HepG2 (cell line): ENCODE results near the gene QKI. TPM values are rescaled to one million over a fixed set of nuclear protein-coding genes. Genes with fewer than 3 reads are reported as not detected.

Experiments used
- ATAC-seq: fragments of 200-7000 bp; cut with Tn5 transposase; 3 replicates; pipeline ENCODE4 v1.9.1; 2020; ENCODE audit warnings: mild to moderate bottlenecking, moderate library complexity
- BruUV-seq: library from RNA; stranded (reverse); fragments of 400-500 nt; replicated peaks from 2 replicates; lab custom pipeline; 2021; lab: Mats Ljungman, UMichigan
- CTCF ChIA-PET: fragments of 300-600 bp; formaldehyde crosslinking; extraction: SDS; loops from one replicate; lab custom pipeline; 2021; ENCODE audit warnings: low total read pairs, inconsistent platforms, low intra/inter-chr PET ratio; lab: Yijun Ruan, JAX
- POLR2A ChIA-PET: fragments of 350-600 bp; sonication (Branson Sonifier 250); formaldehyde crosslinking; loops from one replicate; lab custom pipeline; 2020; ENCODE audit warnings: antibody characterized with exemption, inconsistent platforms; lab: Yijun Ruan, JAX
- DNase-seq: peaks from one replicate; pipeline ENCODE4 v3.0.0-alpha.2; 2015; ENCODE audit warnings: low spot score
- FAIRE-seq: peaks from 3 replicates; lab custom pipeline; 2011; peaks lifted over from hg19 to GRCh38; lab: Jason Lieb, UNC
- H2AFZ ChIP-seq: one replicate; pipeline ENCODE4 v1.6.1; 2011; ENCODE audit warnings: low read length, inconsistent platforms
- H3K27ac ChIP-seq: fragments of 300-600 bp; 3 replicates; pipeline ENCODE4 v1.8.0; 2011; ENCODE audit warnings: mixed run types, mild to moderate bottlenecking, mixed read lengths, low read length, inconsistent platforms; ENCODE audit not compliant: insufficient read depth; ENCODE audit errors: extremely low read length
- H3K27me3 ChIP-seq, 2 experiments: fragments of 200-600 bp in 1 of 2; 2 replicates in 1 of 2; 3 replicates in 1 of 2; pipeline versions ENCODE4 v1.6.0 to v1.8.0; 2011; ENCODE audit warnings: low read length in 2 of 2, mild to moderate bottlenecking in 2 of 2, moderate library complexity in 2 of 2, inconsistent platforms in 1 of 2; ENCODE audit not compliant: insufficient read depth in 2 of 2, control insufficient read depth in 1 of 2
- H3K36me3 ChIP-seq, 2 experiments: fragments of 200-600 bp in 1 of 2; replicated peaks in 1 of 2; 2 replicates in 1 of 2; 3 replicates in 1 of 2; pipeline versions ENCODE4 v1.5.1 to v1.8.0; 2011; ENCODE audit warnings: low read length in 2 of 2, inconsistent platforms in 1 of 2; ENCODE audit not compliant: insufficient read depth in 2 of 2, control insufficient read depth in 1 of 2
- H3K4me1 ChIP-seq: 2 replicates; pipeline ENCODE4 v1.5.1; 2012; ENCODE audit warnings: low read length, inconsistent platforms; ENCODE audit not compliant: insufficient read depth
- H3K4me2 ChIP-seq: 2 replicates; pipeline ENCODE4 v1.6.0; 2011; ENCODE audit warnings: low read depth, low read length, inconsistent platforms
- H3K4me3 ChIP-seq, 3 experiments: fragments of 200-600 bp in 1 of 3; sonication (generic), shearing (Covaris generic) in 1 of 3; replicated peaks in 1 of 3; 2 replicates each; pipeline ENCODE4 v1.5.1; 2011 to 2016; ENCODE audit warnings: low read length in 3 of 3, inconsistent platforms in 2 of 3, low read depth in 2 of 3, mild to moderate bottlenecking in 2 of 3, control low read depth in 1 of 3, mixed read lengths in 1 of 3; ENCODE audit not compliant: insufficient read depth in 1 of 3
- H3K79me2 ChIP-seq: one replicate; pipeline ENCODE4 v1.6.1; 2011; ENCODE audit warnings: low read length, inconsistent platforms; ENCODE audit not compliant: insufficient read depth
- H3K9ac ChIP-seq: 2 replicates; pipeline ENCODE4 v1.6.0; 2011; ENCODE audit warnings: mild to moderate bottlenecking, low read depth, low read length, inconsistent platforms; ENCODE audit not compliant: insufficient read depth
- H3K9me3 ChIP-seq: 2 replicates; pipeline ENCODE4 v1.5.1; 2012; ENCODE audit warnings: mild to moderate bottlenecking, low read length
- H4K20me1 ChIP-seq: 2 replicates; pipeline ENCODE4 v1.6.0; 2011; ENCODE audit warnings: inconsistent platforms, mild to moderate bottlenecking, low read length, moderate library complexity; ENCODE audit not compliant: insufficient read depth
- ELF1 ChIP-seq: sonication (generic); formaldehyde crosslinking; IDR thresholded peaks from 2 replicates; pipeline ENCODE4 v1.4.0; 2020; ENCODE audit warnings: missing genetic modification reagents
- IKZF1 ChIP-seq: fragments of 450-650 bp; IDR thresholded peaks from 2 replicates; pipeline ENCODE4 v1.7.1; 2016
- MAFK ChIP-seq, 2 experiments: IDR thresholded peaks in 1 of 2; conservative IDR thresholded peaks in 1 of 2; 2 replicates each; pipeline ENCODE4 v1.6.1; 2011; ENCODE audit warnings: improper control_type of control experiment in 2 of 2, low read length in 2 of 2
- MBNL3 ChIP-seq: fragments of 250-450 bp; sonication (Bioruptor Pico); conservative IDR thresholded peaks from 2 replicates; pipeline ENCODE4 v1.8.0; 2022; ENCODE audit warnings: mild to moderate bottlenecking, inconsistent platforms
- REPIN1 ChIP-seq: sonication (generic); formaldehyde crosslinking; IDR thresholded peaks from 2 replicates; pipeline ENCODE4 v1.8.0; 2022; ENCODE audit warnings: missing genetic modification reagents, low read depth, mild to moderate bottlenecking, borderline replicate concordance
- SMAD3 ChIP-seq: sonication (generic); formaldehyde crosslinking; IDR thresholded peaks from 2 replicates; pipeline ENCODE4 v1.4.0; 2020; ENCODE audit warnings: missing genetic modification reagents
- TEAD3 ChIP-seq: optimal IDR thresholded peaks from 2 replicates; pipeline ENCODE3; 2016; ENCODE audit warnings: borderline replicate concordance
- TOE1 ChIP-seq: sonication (generic); formaldehyde crosslinking; IDR thresholded peaks from 2 replicates; pipeline ENCODE4 v1.4.0; 2020; ENCODE audit warnings: mild to moderate bottlenecking, missing genetic modification reagents
- ZNF20 ChIP-seq: sonication (generic); formaldehyde crosslinking; IDR thresholded peaks from 2 replicates; pipeline ENCODE4 v1.4.0; 2020; ENCODE audit warnings: mild to moderate bottlenecking, moderate library complexity, missing genetic modification reagents
- ZNF296 ChIP-seq: sonication (generic); formaldehyde crosslinking; conservative IDR thresholded peaks from 2 replicates; pipeline ENCODE4 v1.5.0; 2020; ENCODE audit warnings: mild to moderate bottlenecking, missing genetic modification reagents
- ZNF672 ChIP-seq: sonication (generic); formaldehyde crosslinking; IDR thresholded peaks from 2 replicates; pipeline ENCODE4 v1.8.1; 2022; ENCODE audit warnings: missing genetic modification reagents
- ZNF776 ChIP-seq: sonication (generic); formaldehyde crosslinking; IDR thresholded peaks from 2 replicates; pipeline ENCODE4 v1.4.0; 2020; ENCODE audit warnings: mild to moderate bottlenecking, missing genetic modification reagents
- WGBS: methylation state at CpG from one replicate; pipeline ENCODE4 v1.1.6; 2017; ENCODE audit warnings: low lambda C conversion rate; 5-methylcytosine and 5-hydroxymethylcytosine counted together
- in situ Hi-C: cut with HindIII; loops from 2 replicates; pipeline ENCODE4 v1.10.0; 2017; ENCODE audit warnings: low pct_unique_long_range_greater_than_20kb; ENCODE audit not compliant: extremely low pct_ligation_motif_present
- intact Hi-C: fragments of 100-400 bp; cut with micrococcal nuclease; formaldehyde crosslinking; loops from one replicate; pipeline ENCODE4 v1.10.0; 2022; ENCODE audit not compliant: unreplicated experiment
- polyA plus RNA-seq, 8 experiments: library from polyadenylated mRNA; depleted of rRNA in 3 of 8; stranded (reverse) in 7 of 8; unstranded in 1 of 8; fragments of >200 nt; fragmentation: Illumina TruSeq in 4 of 8; extraction: Trizol in 4 of 8; gene quantifications; 2 replicates each; pipeline versions ENCODE4 v1.2.1 to v1.2.3, GENCODE V29; 2011 to 2016; ENCODE audit warnings: low read depth in 4 of 8, missing spikeins in 1 of 8, mixed read lengths in 1 of 8; ENCODE audit not compliant: insufficient read depth in 1 of 8
- total RNA-seq, 5 experiments: library from RNA; depleted of rRNA; stranded (reverse); fragments of >200 nt; fragmentation: Illumina TruSeq; extraction: Trizol; gene quantifications; 2 replicates each; pipeline ENCODE4 v1.2.3, GENCODE V29; 2016; ENCODE audit warnings: low read depth in 1 of 5
- TF ChIP-seq, protein P1 (sequence below): sonication (generic); formaldehyde crosslinking; IDR thresholded peaks from 2 replicates; pipeline ENCODE4 v1.8.0; 2022; ENCODE audit warnings: mild to moderate bottlenecking, missing genetic modification reagents, borderline replicate concordance
- TF ChIP-seq, protein P2 (sequence below): sonication (generic); formaldehyde crosslinking; IDR thresholded peaks from 2 replicates; pipeline ENCODE4 v1.9.0; 2021; ENCODE audit warnings: missing genetic modification reagents, borderline replicate concordance
- TF ChIP-seq, protein P3 (sequence below): sonication (generic); formaldehyde crosslinking; IDR thresholded peaks from 2 replicates; pipeline ENCODE4 v1.4.0; 2020; ENCODE audit warnings: mild to moderate bottlenecking, missing genetic modification reagents
- TF ChIP-seq, protein P4 (sequence below): sonication (generic); formaldehyde crosslinking; IDR thresholded peaks from 2 replicates; pipeline ENCODE4 v1.4.0; 2020; ENCODE audit warnings: missing genetic modification reagents

Gene QKI
- total and polyA plus RNA-seq, 2 of the 13 experiments (the other 11 are each of a cell fraction or from before 2014, with no cell fraction given): 136 to 137 TPM

DNA sequence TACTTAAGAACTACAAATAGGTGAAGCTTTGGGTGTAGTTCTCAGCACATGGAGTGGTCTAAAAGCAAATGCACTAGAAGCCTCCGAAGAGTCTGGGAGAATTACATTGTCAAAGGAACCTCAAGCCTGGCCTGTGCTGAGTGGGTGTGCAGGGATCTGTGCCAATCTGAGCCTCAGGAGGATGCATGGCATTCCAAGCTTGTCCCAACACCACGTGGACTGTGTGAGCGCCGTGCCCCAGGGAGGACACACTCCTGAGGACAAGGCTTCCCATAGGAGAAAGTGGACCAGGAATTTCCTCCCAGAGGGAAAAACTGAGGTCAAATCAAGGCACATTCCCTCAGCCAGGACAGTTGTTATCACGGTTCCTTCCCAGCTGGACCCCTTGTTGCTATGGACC lies 185.8 kb downstream of the QKI start:
- H3K9ac ChIP-seq: no peak overlapping the region
- no peaks in the 10 kb centered on the region for H3K36me3 ChIP-seq
- no peak overlapping the region for H3K4me2 ChIP-seq
- H3K9me3 ChIP-seq: no peaks in the 10 kb centered on the region
- no peak overlapping the region for H3K27ac ChIP-seq
- no peak overlapping the region for H3K4me3 ChIP-seq
- H3K27me3 ChIP-seq: 0 out of 5 replicates have a peak, but pooled peaks cover 0 to 4% of the 10 kb centered on the region in 2 experiments
- 0% methylated on average over 2 of the region's 5 CpGs for WGBS
- ATAC-seq (0 out of 3 replicates have a peak, but pooled peaks have one; percentile 18), DNase-seq (no peak), FAIRE-seq (no peak)
- intact Hi-C loops: no loop called here
- CTCF ChIA-PET: no interaction called here
- POLR2A ChIA-PET: no interaction called here
- H3K4me1 ChIP-seq: peaks cover 7% of the 10 kb centered on the region
- in situ Hi-C loops: no loop called here
- BruUV-seq: no TSS peak
- no peaks in the 10 kb centered on the region for H4K20me1 ChIP-seq
- no peaks in the 10 kb centered on the region for H3K79me2 ChIP-seq
- no peak overlapping the region for H2AFZ ChIP-seq
- no peak for TF ChIP-seq TEAD3 (CRISPR knock-in tag)
- TF ChIP-seq ZNF776 (CRISPR knock-in tag): no peak
- no peak for TF ChIP-seq SMAD3 (CRISPR knock-in tag)
- TF ChIP-seq, protein P1, sequence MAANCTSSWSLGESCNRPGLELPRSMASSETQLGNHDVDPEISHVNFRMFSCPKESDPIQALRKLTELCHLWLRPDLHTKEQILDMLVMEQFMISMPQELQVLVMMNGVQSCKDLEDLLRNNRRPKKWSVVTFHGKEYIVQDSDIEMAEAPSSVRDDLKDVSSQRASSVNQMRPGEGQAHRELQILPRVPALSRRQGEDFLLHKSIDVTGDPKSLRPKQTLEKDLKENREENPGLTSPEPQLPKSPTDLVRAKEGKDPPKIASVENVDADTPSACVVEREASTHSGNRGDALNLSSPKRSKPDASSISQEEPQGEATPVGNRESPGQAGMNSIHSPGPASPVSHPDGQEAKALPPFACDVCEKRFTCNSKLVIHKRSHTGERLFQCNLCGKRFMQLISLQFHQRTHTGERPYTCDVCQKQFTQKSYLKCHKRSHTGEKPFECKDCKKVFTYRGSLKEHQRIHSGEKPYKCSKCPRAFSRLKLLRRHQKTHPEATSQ (CRISPR knock-in tag): no peak
- TF ChIP-seq TOE1 (CRISPR knock-in tag): no peak
- no peak for TF ChIP-seq REPIN1
- TF ChIP-seq, protein P2, sequence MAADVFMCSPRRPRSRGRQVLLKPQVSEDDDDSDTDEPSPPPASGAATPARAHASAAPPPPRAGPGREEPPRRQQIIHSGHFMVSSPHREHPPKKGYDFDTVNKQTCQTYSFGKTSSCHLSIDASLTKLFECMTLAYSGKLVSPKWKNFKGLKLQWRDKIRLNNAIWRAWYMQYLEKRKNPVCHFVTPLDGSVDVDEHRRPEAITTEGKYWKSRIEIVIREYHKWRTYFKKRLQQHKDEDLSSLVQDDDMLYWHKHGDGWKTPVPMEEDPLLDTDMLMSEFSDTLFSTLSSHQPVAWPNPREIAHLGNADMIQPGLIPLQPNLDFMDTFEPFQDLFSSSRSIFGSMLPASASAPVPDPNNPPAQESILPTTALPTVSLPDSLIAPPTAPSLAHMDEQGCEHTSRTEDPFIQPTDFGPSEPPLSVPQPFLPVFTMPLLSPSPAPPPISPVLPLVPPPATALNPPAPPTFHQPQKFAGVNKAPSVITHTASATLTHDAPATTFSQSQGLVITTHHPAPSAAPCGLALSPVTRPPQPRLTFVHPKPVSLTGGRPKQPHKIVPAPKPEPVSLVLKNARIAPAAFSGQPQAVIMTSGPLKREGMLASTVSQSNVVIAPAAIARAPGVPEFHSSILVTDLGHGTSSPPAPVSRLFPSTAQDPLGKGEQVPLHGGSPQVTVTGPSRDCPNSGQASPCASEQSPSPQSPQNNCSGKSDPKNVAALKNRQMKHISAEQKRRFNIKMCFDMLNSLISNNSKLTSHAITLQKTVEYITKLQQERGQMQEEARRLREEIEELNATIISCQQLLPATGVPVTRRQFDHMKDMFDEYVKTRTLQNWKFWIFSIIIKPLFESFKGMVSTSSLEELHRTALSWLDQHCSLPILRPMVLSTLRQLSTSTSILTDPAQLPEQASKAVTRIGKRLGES (CRISPR knock-in tag): no peak
- no peak for TF ChIP-seq ZNF672 (CRISPR knock-in tag)
- no peak for TF ChIP-seq ELF1 (CRISPR knock-in tag)
- TF ChIP-seq ZNF20: no peak
- no peak for TF ChIP-seq ZNF296 (CRISPR knock-in tag)
- TF ChIP-seq MBNL3: no peak
- TF ChIP-seq, protein P3, sequence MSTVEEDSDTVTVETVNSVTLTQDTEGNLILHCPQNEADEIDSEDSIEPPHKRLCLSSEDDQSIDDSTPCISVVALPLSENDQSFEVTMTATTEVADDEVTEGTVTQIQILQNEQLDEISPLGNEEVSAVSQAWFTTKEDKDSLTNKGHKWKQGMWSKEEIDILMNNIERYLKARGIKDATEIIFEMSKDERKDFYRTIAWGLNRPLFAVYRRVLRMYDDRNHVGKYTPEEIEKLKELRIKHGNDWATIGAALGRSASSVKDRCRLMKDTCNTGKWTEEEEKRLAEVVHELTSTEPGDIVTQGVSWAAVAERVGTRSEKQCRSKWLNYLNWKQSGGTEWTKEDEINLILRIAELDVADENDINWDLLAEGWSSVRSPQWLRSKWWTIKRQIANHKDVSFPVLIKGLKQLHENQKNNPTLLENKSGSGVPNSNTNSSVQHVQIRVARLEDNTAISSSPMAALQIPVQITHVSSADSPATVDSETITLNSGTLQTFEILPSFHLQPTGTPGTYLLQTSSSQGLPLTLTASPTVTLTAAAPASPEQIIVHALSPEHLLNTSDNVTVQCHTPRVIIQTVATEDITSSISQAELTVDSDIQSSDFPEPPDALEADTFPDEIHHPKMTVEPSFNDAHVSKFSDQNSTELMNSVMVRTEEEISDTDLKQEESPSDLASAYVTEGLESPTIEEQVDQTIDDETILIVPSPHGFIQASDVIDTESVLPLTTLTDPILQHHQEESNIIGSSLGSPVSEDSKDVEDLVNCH (CRISPR knock-in tag): no peak
- TF ChIP-seq IKZF1: no peak
- TF ChIP-seq MAFK (conservative IDR thresholded peaks at IDR 0.05 in 1 of 2, IDR thresholded peaks at IDR 0.05 in 1 of 2; ENCODE audit: low read length in 2 of 2): no peak
- TF ChIP-seq, protein P4, sequence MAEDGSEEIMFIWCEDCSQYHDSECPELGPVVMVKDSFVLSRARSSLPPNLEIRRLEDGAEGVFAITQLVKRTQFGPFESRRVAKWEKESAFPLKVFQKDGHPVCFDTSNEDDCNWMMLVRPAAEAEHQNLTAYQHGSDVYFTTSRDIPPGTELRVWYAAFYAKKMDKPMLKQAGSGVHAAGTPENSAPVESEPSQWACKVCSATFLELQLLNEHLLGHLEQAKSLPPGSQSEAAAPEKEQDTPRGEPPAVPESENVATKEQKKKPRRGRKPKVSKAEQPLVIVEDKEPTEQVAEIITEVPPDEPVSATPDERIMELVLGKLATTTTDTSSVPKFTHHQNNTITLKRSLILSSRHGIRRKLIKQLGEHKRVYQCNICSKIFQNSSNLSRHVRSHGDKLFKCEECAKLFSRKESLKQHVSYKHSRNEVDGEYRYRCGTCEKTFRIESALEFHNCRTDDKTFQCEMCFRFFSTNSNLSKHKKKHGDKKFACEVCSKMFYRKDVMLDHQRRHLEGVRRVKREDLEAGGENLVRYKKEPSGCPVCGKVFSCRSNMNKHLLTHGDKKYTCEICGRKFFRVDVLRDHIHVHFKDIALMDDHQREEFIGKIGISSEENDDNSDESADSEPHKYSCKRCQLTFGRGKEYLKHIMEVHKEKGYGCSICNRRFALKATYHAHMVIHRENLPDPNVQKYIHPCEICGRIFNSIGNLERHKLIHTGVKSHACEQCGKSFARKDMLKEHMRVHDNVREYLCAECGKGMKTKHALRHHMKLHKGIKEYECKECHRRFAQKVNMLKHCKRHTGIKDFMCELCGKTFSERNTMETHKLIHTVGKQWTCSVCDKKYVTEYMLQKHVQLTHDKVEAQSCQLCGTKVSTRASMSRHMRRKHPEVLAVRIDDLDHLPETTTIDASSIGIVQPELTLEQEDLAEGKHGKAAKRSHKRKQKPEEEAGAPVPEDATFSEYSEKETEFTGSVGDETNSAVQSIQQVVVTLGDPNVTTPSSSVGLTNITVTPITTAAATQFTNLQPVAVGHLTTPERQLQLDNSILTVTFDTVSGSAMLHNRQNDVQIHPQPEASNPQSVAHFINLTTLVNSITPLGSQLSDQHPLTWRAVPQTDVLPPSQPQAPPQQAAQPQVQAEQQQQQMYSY: no peak
